ENCODE data around the gene PHC1.
A peak's percentile ranks its signal among the peaks of the same experiment; 100 is the strongest.
"Not testable (repeated sequence)": the region's sequence is repeated elsewhere in the genome, so short reads cannot be mapped to it uniquely, and the experiment has no call there.

Gene PHC1

GRCh38 chr12:8911606-8912268 lies 2.6 kb upstream of the PHC1 start:
- DNase-seq: no peak

GRCh38 chr12:8912914-8913313 lies 1.4 kb upstream of the PHC1 start:
- DNase-seq: no peak

GRCh38 chr12:8913702-8914032 lies 642 bp upstream of the PHC1 start:
- DNase-seq: no peak

DNA sequence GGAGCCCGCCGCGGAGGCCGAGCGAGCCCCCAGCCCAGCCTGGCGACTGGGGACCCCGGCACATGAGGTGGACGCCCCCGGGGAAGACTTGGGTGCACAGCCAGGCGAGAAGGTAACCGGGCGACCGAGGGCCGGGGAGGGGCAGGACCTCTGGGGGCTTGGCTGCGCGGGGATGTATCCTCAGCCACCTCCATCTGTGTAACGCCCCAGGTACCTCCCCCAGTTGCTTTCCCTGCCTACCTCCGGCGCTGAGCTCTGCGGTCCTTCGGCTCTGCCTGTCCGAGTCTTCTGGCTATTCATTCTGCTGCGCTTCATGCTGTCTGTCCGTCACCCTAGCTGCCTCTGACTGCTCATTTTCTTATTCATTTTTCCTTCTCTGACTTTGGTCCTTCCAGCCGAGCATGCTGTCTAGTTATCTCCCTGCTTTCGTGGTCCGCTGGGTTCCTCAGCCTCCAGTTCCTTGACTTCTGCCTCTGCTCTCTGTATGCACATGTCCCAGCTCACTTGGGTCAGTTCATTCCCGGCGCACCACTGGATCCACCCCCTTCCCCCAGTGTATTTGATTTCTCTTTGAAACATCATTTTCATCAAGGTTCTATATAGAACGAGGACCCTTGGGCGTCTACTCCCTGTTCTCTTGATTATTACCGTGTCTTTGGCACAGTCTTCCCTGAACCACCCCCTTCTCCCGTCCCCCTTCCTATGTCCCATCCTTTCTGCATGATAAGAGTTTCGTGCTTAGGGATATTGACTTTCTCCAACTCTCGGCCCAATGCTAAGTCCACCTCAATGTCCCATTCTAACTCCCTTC lies 612 bp downstream of the PHC1 start:
- DNase-seq: peak; percentile 78

DNA sequence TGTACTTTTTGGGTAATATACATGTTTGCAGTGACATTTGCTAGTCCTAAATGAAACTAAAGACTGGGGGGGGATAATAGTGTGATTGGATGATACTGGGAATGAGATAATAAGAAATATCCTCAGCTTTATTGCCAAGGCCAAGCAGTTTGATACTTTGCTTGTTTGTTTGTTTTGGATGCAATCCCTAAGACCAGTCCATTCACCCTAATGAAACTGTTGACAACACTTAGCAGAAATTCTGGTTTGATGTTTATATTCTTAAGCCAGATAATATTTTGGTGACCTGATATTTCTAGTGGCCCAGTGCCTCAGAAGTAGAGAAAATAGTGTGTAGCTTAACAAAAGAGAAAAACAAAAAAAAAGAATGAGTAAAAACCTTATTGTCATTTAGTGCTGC lies 1.8 kb downstream of the PHC1 start:
- no peak for DNase-seq

- DNase-seq: no peak
Measured at GRCh38 chr12:8917031-8917430, 2.7 kb downstream of the PHC1 start.

- DNase-seq: no peak
Measured at GRCh38 chr12:8917751-8918150, 3.4 kb downstream of the PHC1 start.

GRCh38 chr12:8919643-8920042 lies 5.3 kb downstream of the PHC1 start:
- not testable (repeated sequence) for DNase-seq

DNA sequence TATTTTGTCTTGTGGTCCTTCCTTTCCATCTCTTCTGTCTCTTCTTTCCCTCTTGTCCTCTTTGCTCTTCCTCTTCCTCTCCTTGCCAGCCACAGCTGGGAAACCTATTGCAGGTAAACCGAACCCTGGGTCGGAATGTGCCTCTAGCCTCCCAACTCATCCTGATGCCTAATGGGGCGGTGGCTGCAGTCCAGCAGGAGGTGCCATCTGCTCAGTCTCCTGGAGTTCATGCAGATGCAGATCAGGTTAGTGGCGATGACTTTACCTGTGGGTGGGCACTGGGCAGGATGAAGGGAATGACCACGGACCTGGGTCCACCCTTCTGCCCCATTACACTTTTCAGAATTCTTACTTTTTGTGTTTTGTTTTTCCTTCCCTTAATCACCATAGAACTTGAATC lies 8.2 kb downstream of the PHC1 start:
- DNase-seq: no peak

DNA sequence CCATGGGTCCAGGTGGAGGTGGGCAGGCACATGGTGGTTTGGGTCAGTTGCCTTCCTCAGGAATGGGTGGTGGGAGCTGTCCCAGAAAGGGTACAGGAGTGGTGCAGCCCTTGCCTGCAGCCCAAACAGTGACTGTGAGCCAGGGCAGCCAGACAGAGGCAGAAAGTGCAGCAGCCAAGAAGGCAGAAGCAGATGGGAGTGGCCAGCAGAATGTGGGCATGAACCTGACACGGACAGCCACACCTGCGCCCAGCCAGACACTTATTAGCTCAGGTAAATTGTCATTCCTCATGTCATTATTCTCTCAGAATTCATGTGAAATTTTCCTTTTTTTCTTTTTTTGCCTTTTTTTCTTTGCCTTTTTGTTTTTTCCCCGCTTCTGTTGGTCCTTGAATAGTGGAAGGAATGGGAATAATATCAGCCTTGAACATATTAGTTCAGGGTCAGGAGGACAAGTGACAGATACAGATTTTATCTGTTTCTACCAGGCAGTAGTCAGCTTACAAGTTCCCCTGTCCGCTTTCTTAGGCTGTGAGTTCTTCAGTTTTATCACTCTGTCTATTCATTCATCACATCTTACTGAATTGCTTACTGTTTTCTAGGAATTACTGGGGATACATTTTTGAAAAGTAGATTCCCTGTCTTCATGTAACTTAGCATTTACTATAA lies 16.5 kb downstream of the PHC1 start:
- not testable (repeated sequence) for DNase-seq

- not testable (repeated sequence) for DNase-seq
Measured at GRCh38 chr12:8932464-8932863, 18.2 kb downstream of the PHC1 start.

GRCh38 chr12:8934080-8934479 lies 19.8 kb downstream of the PHC1 start:
- DNase-seq: not testable (repeated sequence)

- DNase-seq: no peak
Measured at GRCh38 chr12:8936735-8937134, 22.4 kb downstream of the PHC1 start.

GRCh38 chr12:8937842-8938442 lies 23.6 kb downstream of the PHC1 start:
- not testable (repeated sequence) for DNase-seq

DNA sequence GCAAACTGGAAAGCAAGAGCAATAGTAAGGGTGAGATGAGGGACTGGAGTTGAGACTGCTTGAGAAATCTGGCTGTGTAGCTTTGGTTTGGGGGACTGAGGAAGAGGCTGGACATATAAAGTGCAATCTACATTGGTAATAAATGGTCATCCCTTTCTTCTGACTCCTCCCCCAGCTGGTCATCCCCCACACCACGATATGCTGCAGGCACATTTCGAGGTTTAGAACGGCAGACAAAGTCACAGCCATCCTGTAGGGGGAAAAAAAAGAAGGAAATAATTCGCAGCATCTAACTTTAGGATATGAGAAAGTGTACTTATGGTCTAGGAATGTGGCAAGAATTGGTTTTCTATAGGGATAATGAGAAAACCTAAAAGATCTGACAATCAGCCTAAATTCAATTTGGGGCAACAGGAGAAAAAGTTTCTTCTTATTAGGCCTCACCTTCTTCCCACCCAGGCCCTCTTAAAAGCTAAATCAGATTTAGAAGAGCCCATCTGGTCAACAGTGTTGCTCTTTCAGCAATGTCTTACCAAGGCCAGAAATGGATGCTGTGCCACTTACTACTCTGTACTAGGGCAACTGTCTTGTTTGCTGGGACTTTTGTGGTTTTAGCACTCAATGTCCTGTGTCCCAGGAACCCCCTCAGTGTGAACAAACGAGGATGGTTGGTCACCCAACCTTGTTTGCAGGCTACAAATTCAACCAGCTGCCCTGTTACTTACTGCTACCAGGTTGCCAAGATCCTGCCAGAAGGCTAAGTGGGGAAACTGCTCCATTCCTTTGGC lies 27.6 kb downstream of the PHC1 start:
- DNase-seq: no peak

GRCh38 chr12:8943565-8944186 lies 29.4 kb downstream of the PHC1 start:
- no peak for DNase-seq

- no peak for DNase-seq
Measured at GRCh38 chr12:8946733-8947132, 32.4 kb downstream of the PHC1 start.

DNA sequence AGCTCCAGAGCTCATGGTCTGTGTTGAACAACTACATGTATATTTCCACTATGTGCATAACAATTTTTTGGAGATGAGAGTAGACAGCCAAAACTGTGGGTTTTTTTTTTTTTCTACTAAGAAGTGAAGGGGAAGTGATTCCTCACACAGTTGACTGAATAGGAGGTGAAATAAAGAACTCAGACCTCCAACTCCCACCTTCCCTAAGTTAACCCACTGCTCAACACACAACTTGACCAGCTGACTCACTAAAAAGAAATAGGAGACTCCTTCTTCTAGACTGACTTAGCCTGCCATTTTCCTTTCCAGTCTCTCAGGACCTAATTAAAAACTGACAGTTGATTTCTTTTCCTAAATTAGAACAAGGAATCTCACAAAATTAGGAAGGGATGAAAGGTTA lies 33.4 kb downstream of the PHC1 start:
- DNase-seq: no peak

- no peak for DNase-seq
Measured at GRCh38 chr12:8948701-8949341, 34.5 kb downstream of the PHC1 start.

DNA sequence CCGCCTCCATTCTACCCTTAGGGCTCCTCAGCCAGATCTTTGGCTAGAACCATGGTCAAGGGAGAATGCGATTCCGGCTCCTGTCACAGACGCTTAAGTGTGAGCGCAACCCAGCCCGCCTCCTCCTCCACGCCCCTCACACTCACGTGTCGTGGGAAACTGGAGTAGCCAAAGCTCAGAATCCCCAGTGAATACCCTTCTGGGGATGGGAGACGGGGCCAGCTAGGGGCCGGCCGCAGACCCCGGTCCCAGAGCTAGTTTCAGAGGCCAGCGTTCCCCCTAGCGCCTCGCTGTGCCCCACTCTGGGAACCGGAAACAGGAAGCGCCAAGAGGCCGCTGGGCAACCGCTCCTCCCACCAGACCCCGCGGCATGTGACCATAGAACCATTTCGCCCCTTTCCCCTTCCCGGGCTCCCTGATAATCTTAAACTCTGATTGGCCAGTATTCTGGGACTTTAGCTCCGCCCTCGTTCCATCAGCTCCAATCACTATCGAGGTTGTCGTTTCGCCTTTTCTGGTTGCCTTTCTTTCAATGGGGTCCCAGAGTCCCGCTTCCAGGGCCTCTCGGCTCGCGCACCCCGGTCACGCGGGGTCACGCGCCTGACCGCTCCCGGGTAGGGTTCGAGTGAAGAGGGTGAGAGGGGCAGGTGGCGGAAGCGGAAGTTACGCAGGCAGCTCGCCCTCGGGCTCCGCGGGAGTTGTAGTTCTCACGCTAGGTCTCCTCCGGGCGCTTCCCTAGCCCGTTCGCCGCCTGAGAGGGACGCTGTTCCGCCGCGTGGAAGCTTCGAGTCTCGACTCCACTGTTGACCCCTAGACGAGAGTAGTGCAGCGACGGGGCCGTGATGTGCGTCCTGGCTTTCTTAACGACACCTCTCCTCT lies 35.3 kb downstream of the PHC1 start, which contains the start of gene M6PR:
Gene M6PR (minus strand): TSS at position 304 of the 879 bp plus-strand sequence. CDS start 3,241 bp downstream, outside the sequence.
- peak; percentile 93 for DNase-seq

- no peak for DNase-seq
Measured at GRCh38 chr12:8950221-8950527, 35.9 kb downstream of the PHC1 start.
